HG02852 (cell line): ENCODE measurements around the gene SLC1A6.
"Not testable (repeated sequence)": the region's sequence is repeated elsewhere in the genome, so short reads cannot be mapped to it uniquely, and the experiment has no call there.

Source experiments
- ATAC-seq: cut with Tn5 transposase; IDR thresholded peaks from one replicate; pipeline ENCODE4 v1.9.1; 2021; ENCODE audit warnings: mild to moderate bottlenecking, moderate library complexity; ENCODE audit not compliant: unreplicated experiment

Gene SLC1A6

GRCh38 chr19:14959263-14959662 lies 20.4 kb downstream of the SLC1A6 start:
- ATAC-seq, result no peak

- no peak for ATAC-seq
Observed at GRCh38 chr19:14957464-14957863, 22.2 kb downstream of the SLC1A6 start.

- ATAC-seq, result no peak
Observed at GRCh38 chr19:14954071-14954655, 25.5 kb downstream of the SLC1A6 start.

- no peak for ATAC-seq
Observed at GRCh38 chr19:14952767-14953166, 26.9 kb downstream of the SLC1A6 start.

- ATAC-seq, result no peak
Observed at GRCh38 chr19:14950421-14950820, 29.2 kb downstream of the SLC1A6 start.

- no peak for ATAC-seq
Observed at GRCh38 chr19:14949876-14950275, 29.8 kb downstream of the SLC1A6 start.

- ATAC-seq, result not testable (repeated sequence)
Observed at GRCh38 chr19:14949413-14949812, 30.3 kb downstream of the SLC1A6 start.

- ATAC-seq, result no peak
Observed at GRCh38 chr19:14944456-14944855, 35.2 kb downstream of the SLC1A6 start.

GRCh38 chr19:14943601-14944000 lies 36.1 kb downstream of the SLC1A6 start:
- ATAC-seq, result no peak

- no peak for ATAC-seq
Observed at GRCh38 chr19:14941189-14941588, 38.5 kb downstream of the SLC1A6 start, which contains the start of gene OR7C2. OR7C2 (plus strand) TSS chr19:14941489; CDS start chr19:14941489, 0 bp downstream.

GRCh38 chr19:14940266-14940665 lies 39.4 kb downstream of the SLC1A6 start:
- no peak for ATAC-seq

- ATAC-seq, result no peak
Observed at GRCh38 chr19:14933506-14933905, 46.2 kb downstream of the SLC1A6 start.

GRCh38 chr19:14916848-14917247 lies 62.8 kb downstream of the SLC1A6 start:
- ATAC-seq, result no peak

- no peak for ATAC-seq
Observed at GRCh38 chr19:14915116-14915515, 64.5 kb downstream of the SLC1A6 start.

- ATAC-seq, result no peak
Observed at GRCh38 chr19:14906711-14907110, 73.0 kb downstream of the SLC1A6 start.

GRCh38 chr19:14901675-14902260 lies 77.9 kb downstream of the SLC1A6 start:
- ATAC-seq, result no peak
